ENCODE results near the gene C16orf90. TPM values are rescaled to one million over a fixed set of nuclear protein-coding genes. Genes with fewer than 3 reads are reported as not detected.

C16orf90 gene
- total RNA-seq, 1 donor from 2014 or later: not detected

GRCh38 chr16:3511286-3512180 lies 16.2 kb upstream of the C16orf90 start:
- H3K36me3 ChIP-seq (ENCODE audit: insufficient read depth, low read length): peaks cover 25% of the 10 kb centered on the region
- H3K4me3 Mint-ChIP-seq (ENCODE audit: unreplicated experiment): no peak overlapping the region

GRCh38 chr16:3510416-3510815 lies 15.1 kb upstream of the C16orf90 start:
- Histone ChIP-seq H3K27me3 (ENCODE audit: insufficient read depth, low read length) (no peaks in the 10 kb centered on the region), H3K4me1 (ENCODE audit: insufficient read depth, low read length) (peaks cover 6% of the 10 kb centered on the region), H4K20me1 (ENCODE audit: insufficient read depth, low read length) (peaks cover 17% of the 10 kb centered on the region), H3K36me3 (ENCODE audit: insufficient read depth, low read length) (peaks cover 17% of the 10 kb centered on the region), H3K9me3 (ENCODE audit: insufficient read depth, low read depth, low read length) (no peaks in the 10 kb centered on the region), H3K4me2 (ENCODE audit: low read length) (no peak overlapping the region), H3K4me3 (ENCODE audit: insufficient read depth, low read depth, low read length) (no peak overlapping the region), H2AFZ (ENCODE audit: low read depth, low read length) (no peak overlapping the region), H3K9ac (ENCODE audit: low read length) (no peak overlapping the region), H3K27ac (ENCODE audit: low read depth, low read length) (no peak overlapping the region), H3K79me2 (ENCODE audit: insufficient read depth, low read length) (no peaks in the 10 kb centered on the region)
- Mint-ChIP-seq H3K27me3 (ENCODE audit: low read depth, unreplicated experiment) (no peaks in the 10 kb centered on the region), H3K9me3 (ENCODE audit: unreplicated experiment) (no peaks in the 10 kb centered on the region), H3K27ac (ENCODE audit: unreplicated experiment) (no peak overlapping the region), H3K4me1 (ENCODE audit: low read depth, unreplicated experiment) (peaks cover 8% of the 10 kb centered on the region), H3K4me3 (ENCODE audit: unreplicated experiment) (no peak overlapping the region), H3K36me3 (ENCODE audit: low read depth, unreplicated experiment) (peaks cover 22% of the 10 kb centered on the region)
- TF ChIP-seq EZH2 (IDR thresholded peaks at IDR 0.05; ENCODE audit: insufficient read depth, low read length): no peak
- no peak for TF ChIP-seq CTCF (IDR thresholded peaks at IDR 0.05; ENCODE audit: insufficient read depth, low read depth, low read length)
- no peak for FAIRE-seq
- no peak for DNase-seq (ENCODE audit: low read depth)

More at GRCh38 chr16:3511286-3512180, 16.2 kb upstream of the C16orf90 start:
- H3K4me1 Mint-ChIP-seq (ENCODE audit: low read depth, unreplicated experiment): no peaks in the 10 kb centered on the region
- peaks cover 6% of the 10 kb centered on the region for H3K4me1 ChIP-seq (ENCODE audit: insufficient read depth, low read length)
- H3K79me2 ChIP-seq (ENCODE audit: insufficient read depth, low read length): no peaks in the 10 kb centered on the region
- peaks cover 22% of the 10 kb centered on the region for H3K36me3 Mint-ChIP-seq (ENCODE audit: low read depth, unreplicated experiment)
- H3K27ac ChIP-seq (ENCODE audit: low read depth, low read length): no peak overlapping the region
- no peak overlapping the region for H2AFZ ChIP-seq (ENCODE audit: low read depth, low read length)
- H3K27me3 ChIP-seq (ENCODE audit: insufficient read depth, low read length): no peaks in the 10 kb centered on the region
- no peak overlapping the region for H3K27ac Mint-ChIP-seq (ENCODE audit: unreplicated experiment)
- FAIRE-seq (no peak), DNase-seq (ENCODE audit: low read depth) (no peak)
- no peak overlapping the region for H3K9ac ChIP-seq (ENCODE audit: low read length)
- TF ChIP-seq EZH2 (IDR thresholded peaks at IDR 0.05; ENCODE audit: insufficient read depth, low read length): no peak
- TF ChIP-seq CTCF (IDR thresholded peaks at IDR 0.05; ENCODE audit: insufficient read depth, low read depth, low read length): no peak
- no peak overlapping the region for H3K4me2 ChIP-seq (ENCODE audit: low read length)
- peaks cover 17% of the 10 kb centered on the region for H4K20me1 ChIP-seq (ENCODE audit: insufficient read depth, low read length)
- H3K9me3 Mint-ChIP-seq (ENCODE audit: unreplicated experiment): no peaks in the 10 kb centered on the region
- H3K4me3 ChIP-seq (ENCODE audit: insufficient read depth, low read depth, low read length): no peak overlapping the region
- H3K9me3 ChIP-seq (ENCODE audit: insufficient read depth, low read depth, low read length): no peaks in the 10 kb centered on the region
- no peaks in the 10 kb centered on the region for H3K27me3 Mint-ChIP-seq (ENCODE audit: low read depth, unreplicated experiment)

- Histone ChIP-seq H4K20me1 (ENCODE audit: insufficient read depth, low read length) (peaks cover 16% of the 10 kb centered on the region), H3K27me3 (ENCODE audit: insufficient read depth, low read length) (no peaks in the 10 kb centered on the region), H3K27ac (ENCODE audit: low read depth, low read length) (no peak overlapping the region), H2AFZ (ENCODE audit: low read depth, low read length) (no peak overlapping the region), H3K9ac (ENCODE audit: low read length) (no peak overlapping the region), H3K4me3 (ENCODE audit: insufficient read depth, low read depth, low read length) (no peak overlapping the region), H3K36me3 (ENCODE audit: insufficient read depth, low read length) (peaks cover 17% of the 10 kb centered on the region), H3K4me2 (ENCODE audit: low read length) (no peak overlapping the region), H3K79me2 (ENCODE audit: insufficient read depth, low read length) (no peaks in the 10 kb centered on the region), H3K4me1 (ENCODE audit: insufficient read depth, low read length) (peaks cover 2% of the 10 kb centered on the region), H3K9me3 (ENCODE audit: insufficient read depth, low read depth, low read length) (no peaks in the 10 kb centered on the region)
- FAIRE-seq (no peak), DNase-seq (ENCODE audit: low read depth) (no peak)
- TF ChIP-seq EZH2 (IDR thresholded peaks at IDR 0.05; ENCODE audit: insufficient read depth, low read length): no peak
- TF ChIP-seq CTCF (IDR thresholded peaks at IDR 0.05; ENCODE audit: insufficient read depth, low read depth, low read length): no peak
- Mint-ChIP-seq H3K4me3 (ENCODE audit: unreplicated experiment) (no peak overlapping the region), H3K36me3 (ENCODE audit: low read depth, unreplicated experiment) (peaks cover 20% of the 10 kb centered on the region), H3K27ac (ENCODE audit: unreplicated experiment) (no peak overlapping the region), H3K4me1 (ENCODE audit: low read depth, unreplicated experiment) (peaks cover 10% of the 10 kb centered on the region), H3K9me3 (ENCODE audit: unreplicated experiment) (no peaks in the 10 kb centered on the region), H3K27me3 (ENCODE audit: low read depth, unreplicated experiment) (no peaks in the 10 kb centered on the region)
Measured at GRCh38 chr16:3509470-3509928, 14.2 kb upstream of the C16orf90 start.

Measured in astrocyte (in vitro differentiated cells and primary cell).